ENCODE results near the gene AHI1.
A peak's percentile ranks its signal among the peaks of the same experiment; 100 is the strongest.

GRCh38 chr6:135506270-135506997 lies 8.9 kb upstream of the AHI1 start:
- TF ChIP-seq CTCF (IDR thresholded peaks at IDR 0.05; ENCODE audit: low read depth, low read length) (peak; percentile 68), EZH2phosphoT487 (IDR thresholded peaks at IDR 0.05; ENCODE audit: low read depth) (no peak)

Measured in OCI-LY3 (cell line).